Upper lobe of left lung (tissue), 6 donors: ENCODE results near the gene SNX13. TPM values are rescaled to one million over a fixed set of nuclear protein-coding genes. Genes with fewer than 3 reads are reported as not detected.
"Not testable (repeated sequence)": the region's sequence is repeated elsewhere in the genome, so short reads cannot be mapped to it uniquely, and the experiment has no call there.

ENCODE experiments used
- ATAC-seq, 2 donors: fragments of 200-7000 bp; cut with Tn5 transposase; one replicate each; pipeline ENCODE4 v1.9.1; 2022; ENCODE audit warnings: mild to moderate bottlenecking in 2 of 2, moderate library complexity in 2 of 2; ENCODE audit not compliant: low FRiP score in 2 of 2
- DNase-seq, 2 donors: peaks; one replicate each; pipeline ENCODE4 v3.0.0-alpha.2; 2019 to 2020
- H3K27ac ChIP-seq, 4 donors: fragments of 200-600 bp; sonication (generic); one replicate each; pipeline ENCODE4 v1.5.1; 2016 to 2019
- H3K27me3 ChIP-seq, 4 donors: fragments of 200-600 bp; sonication (generic); one replicate each; pipeline ENCODE4 v1.5.1; 2017 to 2019
- H3K36me3 ChIP-seq, 4 donors: fragments of 200-600 bp; sonication (generic); one replicate each; pipeline ENCODE4 v1.5.1; 2016 to 2019
- H3K4me1 ChIP-seq, 4 donors: fragments of 200-600 bp; sonication (generic); one replicate each; pipeline ENCODE4 v1.5.1; 2018 to 2019
- H3K4me3 ChIP-seq, 4 donors: fragments of 200-600 bp; sonication (generic); one replicate each; pipeline ENCODE4 v1.5.1; 2017 to 2019; ENCODE audit warnings: mild to moderate bottlenecking in 2 of 4, moderate library complexity in 1 of 4
- H3K9me3 ChIP-seq, 4 donors: fragments of 200-600 bp; sonication (generic); one replicate each; pipeline ENCODE4 v1.5.1; 2018 to 2019
- CTCF ChIP-seq, 6 experiments: fragments of 450-650 bp in 4 of 6; fragments of 200-600 bp in 2 of 6; sonication (generic) in 2 of 6; IDR thresholded peaks; one replicate each; pipeline ENCODE4 v1.5.1; 2016 to 2019; ENCODE audit warnings: antibody characterized with exemption in 6 of 6
- EP300 ChIP-seq, 4 donors: sonication (generic); formaldehyde crosslinking; IDR thresholded peaks; one replicate each; pipeline ENCODE4 v1.5.1; 2017; ENCODE audit warnings: antibody characterized with exemption in 4 of 4, control low read depth in 2 of 4
- POLR2A ChIP-seq, 4 donors: fragments of 450-650 bp; IDR thresholded peaks; one replicate each; pipeline ENCODE4 v1.5.1; 2016 to 2017; ENCODE audit warnings: antibody characterized with exemption in 4 of 4, mild to moderate bottlenecking in 2 of 4
- POLR2AphosphoS5 ChIP-seq, 2 donors: sonication (generic); formaldehyde crosslinking; IDR thresholded peaks; one replicate each; pipeline ENCODE4 v1.5.1; 2017; ENCODE audit warnings: antibody characterized with exemption in 2 of 2
- WGBS, 2 donors: methylation state at CpG; one replicate each; pipeline ENCODE4 v1.1.5; 2017 to 2018; 5-methylcytosine and 5-hydroxymethylcytosine counted together
- total RNA-seq, 6 donors: library from RNA; depleted of rRNA in 4 of 6; stranded (reverse); fragments of >200 nt in 4 of 6; gene quantifications; one replicate each; pipeline versions ENCODE4 v1.1.0 to v1.2.1, GENCODE V29; 2016 to 2021
- donor health status: DM: no; HTN: no; CAD: no; lungs with moderate emphysema.
- donor health status: DM: no; HTN: yes; CAD: no; lungs with severe emphysema.

The SNX13 gene
- total RNA-seq, 6 donors from 2014 or later: 17.1 to 195 (median 53.3) TPM

- Histone ChIP-seq H3K9me3 (no peaks in the 10 kb centered on the region), H3K36me3 (peaks cover 0 to 16% (median 2%) of the 10 kb centered on the region in 4 donors), H3K27me3 (no peaks in the 10 kb centered on the region), H3K27ac (no peak overlapping the region), H3K4me3 (no peak overlapping the region), H3K4me1 (no peaks in the 10 kb centered on the region)
- TF ChIP-seq EP300 (IDR thresholded peaks at IDR 0.05): no peak
- no peak for TF ChIP-seq POLR2A (IDR thresholded peaks at IDR 0.05)
- TF ChIP-seq CTCF (IDR thresholded peaks at IDR 0.05): no peak
- TF ChIP-seq POLR2AphosphoS5 (IDR thresholded peaks at IDR 0.05): no peak
- WGBS, 2 donors: 93 to 96% methylated on average over 3 of the region's 3 CpGs
- ATAC-seq: no peak
- no peak for DNase-seq
Measured at GRCh38 chr7:17822547-17823173, 117.6 kb downstream of the SNX13 start.

- Histone ChIP-seq H3K4me3 (no peak overlapping the region), H3K9me3 (peaks cover 0 to 7% (median 0%) of the 10 kb centered on the region in 4 donors), H3K27me3 (no peaks in the 10 kb centered on the region), H3K4me1 (no peaks in the 10 kb centered on the region), H3K27ac (no peak overlapping the region), H3K36me3 (peaks cover 3 to 39% (median 7%) of the 10 kb centered on the region in 4 donors)
- no peak for DNase-seq
- 88 to 94% methylated on average over 3 of the region's 3 CpGs for WGBS, 2 donors
- no peak for ATAC-seq
- no peak for TF ChIP-seq CTCF (IDR thresholded peaks at IDR 0.05)
- no peak for TF ChIP-seq POLR2AphosphoS5 (IDR thresholded peaks at IDR 0.05)
- no peak for TF ChIP-seq POLR2A (IDR thresholded peaks at IDR 0.05)
- TF ChIP-seq EP300 (IDR thresholded peaks at IDR 0.05): no peak
Measured at GRCh38 chr7:17816903-17817302, 123.4 kb downstream of the SNX13 start.

GRCh38 chr7:17815318-17815717, 125.0 kb downstream of the SNX13 start:
- DNase-seq (no peak), ATAC-seq (no peak)
- Histone ChIP-seq H3K27ac (no peak overlapping the region), H3K36me3 (peaks cover 3 to 33% (median 7%) of the 10 kb centered on the region in 4 donors), H3K27me3 (no peaks in the 10 kb centered on the region), H3K4me3 (no peak overlapping the region), H3K9me3 (peaks cover 0 to 7% (median 0%) of the 10 kb centered on the region in 4 donors), H3K4me1 (no peaks in the 10 kb centered on the region)
- 77 to 82% methylated on average over 4 of the region's 4 CpGs for WGBS, 2 donors
- no peak for TF ChIP-seq CTCF (IDR thresholded peaks at IDR 0.05)
- TF ChIP-seq POLR2AphosphoS5 (IDR thresholded peaks at IDR 0.05): no peak
- no peak for TF ChIP-seq POLR2A (IDR thresholded peaks at IDR 0.05)
- no peak for TF ChIP-seq EP300 (IDR thresholded peaks at IDR 0.05)

- no peak for ATAC-seq
Measured at GRCh38 chr7:17814058-17814457, 126.2 kb downstream of the SNX13 start.

GRCh38 chr7:17809215-17809614, 131.1 kb downstream of the SNX13 start:
- H3K27me3 ChIP-seq, H3K4me1 ChIP-seq, DNase-seq, ATAC-seq, H3K27ac ChIP-seq, H3K9me3 ChIP-seq, H3K4me3 ChIP-seq: not testable (repeated sequence)
- peaks cover 3 to 34% (median 10%) of the 10 kb centered on the region in 4 donors for H3K36me3 ChIP-seq

More at GRCh38 chr7:17814058-17814457, 126.2 kb downstream of the SNX13 start:
- Histone ChIP-seq H3K4me3 (no peak overlapping the region), H3K36me3 (peaks cover 3 to 33% (median 7%) of the 10 kb centered on the region in 4 donors), H3K4me1 (no peaks in the 10 kb centered on the region), H3K27me3 (no peaks in the 10 kb centered on the region), H3K9me3 (peaks cover 0 to 7% (median 0%) of the 10 kb centered on the region in 4 donors), H3K27ac (no peak overlapping the region)
- WGBS, 2 donors: 90 to 93% methylated on average over 1 of the region's 1 CpG
- no peak for DNase-seq
- TF ChIP-seq CTCF (IDR thresholded peaks at IDR 0.05) (no peak), EP300 (IDR thresholded peaks at IDR 0.05) (no peak), POLR2A (IDR thresholded peaks at IDR 0.05) (no peak), POLR2AphosphoS5 (IDR thresholded peaks at IDR 0.05) (no peak)
